K562 (cell line): Measurements from ENCODE around the gene MEIS2. TPM values are rescaled to one million over a fixed set of nuclear protein-coding genes. Genes with fewer than 3 reads are reported as not detected.
A peak's percentile ranks its signal among the peaks of the same experiment; 100 is the strongest.

Experiments
- CBX8 ChIP-seq: fragments of 200-600 bp; sonication (generic); IDR thresholded peaks from 2 replicates; pipeline ENCODE4 v1.6.1; 2012; ENCODE audit warnings: borderline replicate concordance, mixed run types, low read depth, mild to moderate bottlenecking, moderate library complexity, mixed read lengths, low read length, control low read depth, inconsistent platforms; ENCODE audit not compliant: poor library complexity, severe bottlenecking; ENCODE audit errors: extremely low read depth
- E2F5 ChIP-seq: sonication (generic); formaldehyde crosslinking; IDR thresholded peaks from 2 replicates; pipeline ENCODE4 v1.8.0; 2022; ENCODE audit warnings: mild to moderate bottlenecking, missing genetic modification reagents
- ESRRB ChIP-seq: fragments of 250-450 bp; sonication (Bioruptor Pico); IDR thresholded peaks from 2 replicates; pipeline ENCODE4 v1.5.0; 2020; ENCODE audit warnings: mild to moderate bottlenecking, moderate library complexity, borderline replicate concordance
- FOXA1 ChIP-seq: fragments of 450-650 bp; IDR thresholded peaks from 2 replicates; pipeline ENCODE4 v1.6.1; 2016; ENCODE audit warnings: mild to moderate bottlenecking, borderline replicate concordance
- HLTF ChIP-seq: fragments of 450-650 bp; IDR thresholded peaks from 2 replicates; pipeline ENCODE4 v1.6.1; 2016
- JUNB ChIP-seq: fragments of 450-650 bp; formaldehyde crosslinking; conservative IDR thresholded peaks from 2 replicates; pipeline ENCODE4 v1.4.0; 2020; ENCODE audit warnings: mild to moderate bottlenecking
- NR1H2 ChIP-seq: sonication (generic); formaldehyde crosslinking; IDR thresholded peaks from 2 replicates; pipeline ENCODE4 v1.4.0; 2020; ENCODE audit warnings: mild to moderate bottlenecking, missing genetic modification reagents
- PTRF ChIP-seq: fragments of 450-650 bp; IDR thresholded peaks from 2 replicates; pipeline ENCODE4 v1.6.1; 2016; ENCODE audit warnings: mild to moderate bottlenecking, missing genetic modification characterization, missing compliant biosample characterization
- RFX1 ChIP-seq: fragments of 450-650 bp; IDR thresholded peaks from 2 replicates; pipeline ENCODE4 v1.6.1; 2016; ENCODE audit warnings: mild to moderate bottlenecking, moderate library complexity
- RFX5 ChIP-seq: IDR thresholded peaks from 2 replicates; pipeline ENCODE4 v1.6.1; 2011; ENCODE audit warnings: low read depth, mild to moderate bottlenecking, improper control_type of control experiment, low read length
- SIRT6 ChIP-seq: IDR thresholded peaks from one replicate; pipeline ENCODE4 v1.6.1; 2012; ENCODE audit warnings: low read depth, mild to moderate bottlenecking, control low read depth, inconsistent platforms, low read length, moderate library complexity
- SOX6 ChIP-seq: fragments of 450-650 bp; IDR thresholded peaks from 2 replicates; pipeline ENCODE4 v1.6.1; 2014; ENCODE audit warnings: mild to moderate bottlenecking
- THRAP3 ChIP-seq: fragments of 450-650 bp; IDR thresholded peaks from 2 replicates; pipeline ENCODE4 v1.6.1; 2016; ENCODE audit warnings: mild to moderate bottlenecking, inconsistent platforms, borderline replicate concordance
- TSC22D4 ChIP-seq: fragments of 450-650 bp; IDR thresholded peaks from 2 replicates; pipeline ENCODE4 v1.6.1; 2016; ENCODE audit warnings: missing genetic modification characterization, missing biosample characterization, control low read depth
- ZBTB33 ChIP-seq: sonication (generic); formaldehyde crosslinking; IDR thresholded peaks from 2 replicates; pipeline ENCODE4 v1.8.1; 2023; ENCODE audit warnings: mild to moderate bottlenecking, missing genetic modification reagents
- ZBTB9 ChIP-seq: fragments of 450-650 bp; formaldehyde crosslinking; IDR thresholded peaks from 2 replicates; pipeline ENCODE4 v1.4.0; 2020; ENCODE audit warnings: mild to moderate bottlenecking, moderate library complexity
- ZNF518B ChIP-seq: fragments of 250-450 bp; sonication (Bioruptor Pico); IDR thresholded peaks from 2 replicates; pipeline ENCODE4 v1.5.0; 2021; ENCODE audit warnings: mild to moderate bottlenecking, moderate library complexity
- ZNF57 ChIP-seq: fragments of 450-650 bp; formaldehyde crosslinking; IDR thresholded peaks from 2 replicates; pipeline ENCODE4 v1.4.0; 2020; ENCODE audit warnings: mild to moderate bottlenecking, moderate library complexity
- ZNF586 ChIP-seq: fragments of 450-650 bp; formaldehyde crosslinking; conservative IDR thresholded peaks from 2 replicates; pipeline ENCODE4 v1.4.0; 2020; ENCODE audit warnings: mild to moderate bottlenecking, moderate library complexity
- ZNF639 ChIP-seq, 2 experiments: fragments of 200-800 bp in 1 of 2; sonication (Bioruptor generic) in 1 of 2; sonication (generic) in 1 of 2; formaldehyde crosslinking in 1 of 2; IDR thresholded peaks in 1 of 2; conservative IDR thresholded peaks in 1 of 2; 2 replicates each; pipeline versions ENCODE4 v1.5.0 to v1.6.1; 2016 to 2020; ENCODE audit warnings: missing compliant biosample characterization in 1 of 2, missing genetic modification characterization in 1 of 2, missing genetic modification reagents in 1 of 2
- ZNF766 ChIP-seq: fragments of 200-800 bp; sonication (Bioruptor generic); conservative IDR thresholded peaks from 2 replicates; pipeline ENCODE4 v1.6.1; 2016; ENCODE audit warnings: missing genetic modification characterization, missing compliant biosample characterization
- polyA plus RNA-seq, 8 experiments: library from polyadenylated mRNA; depleted of rRNA in 4 of 8; stranded (reverse) in 5 of 8; unstranded in 3 of 8; fragments of >200 nt; fragmentation: Nextera tagmentation in 2 of 8; fragmentation: Illumina TruSeq in 1 of 8; extraction: Ambion mirVana in 2 of 8; extraction: Trizol in 1 of 8; gene quantifications; 2 replicates each; pipeline versions ENCODE4 v1.2.1 to v1.2.3, GENCODE V29; 2011 to 2014; ENCODE audit warnings: inconsistent platforms in 1 of 8, missing spikeins in 1 of 8
- total RNA-seq, 7 experiments: library from RNA; depleted of rRNA in 6 of 7; stranded (reverse); fragments of >200 nt in 6 of 7; fragmentation: Illumina TruSeq in 2 of 7; extraction: Trizol in 2 of 7; gene quantifications; 2 replicates each; pipeline versions ENCODE4 v1.2.1 to v1.2.3, GENCODE V29; 2011 to 2021; ENCODE audit warnings: low replicate concordance in 1 of 7

Gene MEIS2
- total and polyA plus RNA-seq, 9 of the 15 experiments (the other 6 are each of a cell fraction or from before 2014, with no cell fraction given) = 7.5 to 64.2 (median 22.3) TPM

GRCh38 chr15:36960947-36961227, 139.5 kb downstream of the MEIS2 start (continued):
- TF ChIP-seq RFX5 = no peak
- TF ChIP-seq NR1H2 = no peak
- TF ChIP-seq ZNF518B (CRISPR knock-in tag) = no peak
- TF ChIP-seq E2F5 (CRISPR knock-in tag) = no peak
- no peak for TF ChIP-seq CBX8
- TF ChIP-seq THRAP3 = no peak
- TF ChIP-seq ZNF57 (CRISPR knock-in tag) = no peak
- TF ChIP-seq HLTF = no peak
- TF ChIP-seq ZBTB9 (CRISPR knock-in tag) = no peak
- no peak for TF ChIP-seq ESRRB (CRISPR knock-in tag)
- no peak for TF ChIP-seq JUNB (CRISPR knock-in tag)
- TF ChIP-seq ZNF766 (CRISPR knock-in tag) = no peak
- no peak for TF ChIP-seq RFX1
- TF ChIP-seq ZBTB33 (CRISPR knock-in tag) = no peak
- no peak for TF ChIP-seq SIRT6
- TF ChIP-seq ZNF639 (CRISPR knock-in tag; conservative IDR thresholded peaks at IDR 0.05 in 1 of 2, IDR thresholded peaks at IDR 0.05 in 1 of 2) = no peak
- TF ChIP-seq ZNF586 (CRISPR knock-in tag) = no peak
- no peak for TF ChIP-seq PTRF (tag)
- no peak for TF ChIP-seq FOXA1
- no peak for TF ChIP-seq TSC22D4
- TF ChIP-seq SOX6 = peak; percentile 21; the same call in 1 of the 2 replicates
